GM13977 (cell line): Measurements from ENCODE around the gene UBL7.

Experiments used
- DNase-seq: peaks from one replicate; pipeline ENCODE4 v3.0.0; 2012; ENCODE audit warnings: low spot score
- in situ Hi-C: fragments of 300-500 bp; cut with MboI; formaldehyde crosslinking; loops from one replicate; pipeline ENCODE4 v1.12.0; 2022; ENCODE audit warnings: low sequenced_read_pairs, low pct_unique_long_range_greater_than_20kb, mixed read lengths, inconsistent platforms; ENCODE audit not compliant: unreplicated experiment
- TF ChIP-seq, protein P1 (sequence below): IDR thresholded peaks from 2 replicates; pipeline ENCODE4 v1.5.1; 2012; ENCODE audit warnings: mild to moderate bottlenecking, control low read depth; ENCODE audit not compliant: insufficient read depth; ENCODE audit errors: extremely low read depth, missing control alignments

Gene UBL7

GRCh38 chr15:74445816-74446763 is 14.9 kb downstream of the UBL7 start:
- DNase-seq: no peak
- TF ChIP-seq, protein P1, sequence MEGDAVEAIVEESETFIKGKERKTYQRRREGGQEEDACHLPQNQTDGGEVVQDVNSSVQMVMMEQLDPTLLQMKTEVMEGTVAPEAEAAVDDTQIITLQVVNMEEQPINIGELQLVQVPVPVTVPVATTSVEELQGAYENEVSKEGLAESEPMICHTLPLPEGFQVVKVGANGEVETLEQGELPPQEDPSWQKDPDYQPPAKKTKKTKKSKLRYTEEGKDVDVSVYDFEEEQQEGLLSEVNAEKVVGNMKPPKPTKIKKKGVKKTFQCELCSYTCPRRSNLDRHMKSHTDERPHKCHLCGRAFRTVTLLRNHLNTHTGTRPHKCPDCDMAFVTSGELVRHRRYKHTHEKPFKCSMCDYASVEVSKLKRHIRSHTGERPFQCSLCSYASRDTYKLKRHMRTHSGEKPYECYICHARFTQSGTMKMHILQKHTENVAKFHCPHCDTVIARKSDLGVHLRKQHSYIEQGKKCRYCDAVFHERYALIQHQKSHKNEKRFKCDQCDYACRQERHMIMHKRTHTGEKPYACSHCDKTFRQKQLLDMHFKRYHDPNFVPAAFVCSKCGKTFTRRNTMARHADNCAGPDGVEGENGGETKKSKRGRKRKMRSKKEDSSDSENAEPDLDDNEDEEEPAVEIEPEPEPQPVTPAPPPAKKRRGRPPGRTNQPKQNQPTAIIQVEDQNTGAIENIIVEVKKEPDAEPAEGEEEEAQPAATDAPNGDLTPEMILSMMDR: no peak
- in situ Hi-C loops: no loop called here

DNA sequence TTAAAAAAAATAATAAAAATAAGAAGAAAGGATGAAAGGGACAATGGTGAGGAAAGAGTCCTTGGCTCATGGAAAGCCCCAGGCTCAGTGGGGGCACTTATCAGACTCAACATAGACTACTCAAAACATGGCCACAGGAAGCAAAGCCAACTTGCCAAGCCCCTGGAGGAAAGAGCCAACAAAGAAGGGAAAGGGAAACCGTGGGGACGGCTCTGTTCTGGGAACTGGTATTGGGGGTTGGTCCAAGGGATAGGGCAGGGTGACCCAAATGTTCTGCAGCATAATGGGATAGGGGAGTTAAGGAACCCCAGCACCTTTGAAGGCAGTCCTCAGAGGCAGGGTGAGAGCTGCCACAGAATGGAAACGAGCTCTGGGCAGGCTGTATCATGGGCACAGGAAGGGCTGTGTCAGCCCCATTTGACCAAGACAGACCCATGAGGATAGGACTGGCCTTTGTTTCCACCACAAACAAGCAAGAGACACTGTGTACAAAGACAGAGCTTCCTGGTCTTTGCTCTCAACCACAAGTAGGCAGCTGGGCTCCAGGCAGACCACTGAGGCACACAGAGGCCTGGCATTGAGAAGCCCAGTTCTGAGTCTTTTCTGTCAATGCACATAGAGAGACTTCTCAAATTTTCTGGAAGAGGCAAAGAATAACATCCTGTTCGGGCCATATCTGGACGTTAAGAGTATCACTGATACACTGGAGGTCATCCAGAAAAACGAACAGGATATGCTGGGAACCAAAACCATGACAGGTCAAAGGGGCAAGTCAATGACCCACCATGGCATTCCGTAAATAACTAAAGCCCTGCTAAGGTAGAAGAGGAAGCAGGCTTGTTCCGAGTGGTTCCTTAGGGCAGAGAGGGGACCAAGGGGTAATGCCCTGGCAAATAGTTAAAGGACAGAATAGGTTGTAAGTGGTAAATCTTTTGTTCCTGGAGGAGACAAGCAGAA is 16.6 kb downstream of the UBL7 start:
- DNase-seq: no peak
- TF ChIP-seq, protein P1: no peak
- in situ Hi-C loops: loop anchor here (5.0 kb wide), 1 partner anchor 67 kb away; no protein-coding TSS in a partner anchor

- no peak for DNase-seq
- TF ChIP-seq, protein P1: no peak
- in situ Hi-C loops: loop anchor here (5.0 kb wide), 1 partner anchor 66 kb away; no protein-coding TSS in a partner anchor
These were observed 17.7 kb downstream of the UBL7 start for GRCh38 chr15:74443100-74443909.

DNA sequence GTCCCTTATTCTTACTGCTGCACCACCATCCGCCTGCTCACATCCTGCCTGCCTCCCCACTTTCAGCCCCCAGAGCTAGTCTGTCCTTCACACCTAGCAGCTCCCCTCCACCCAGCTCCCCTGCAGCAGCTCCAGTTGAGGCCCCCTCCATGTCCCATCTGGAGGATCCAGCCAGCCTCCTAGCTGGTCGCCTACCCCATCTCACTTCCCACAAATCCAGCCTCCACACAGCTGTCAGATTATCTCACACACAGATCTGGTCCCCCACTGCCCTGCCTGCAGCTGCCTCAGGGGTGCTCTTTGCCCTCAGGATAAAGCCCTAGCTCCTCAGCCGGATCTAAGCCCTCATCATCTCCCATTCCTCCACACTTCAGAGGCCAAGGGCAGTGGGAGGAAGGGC is 18.4 kb downstream of the UBL7 start:
- no peak for DNase-seq
- TF ChIP-seq, protein P1: no peak
- in situ Hi-C loops: loop anchor here (5.0 kb wide), 1 partner anchor 65 kb away; no protein-coding TSS in a partner anchor

GRCh38 chr15:74442063-74442462 is 18.9 kb downstream of the UBL7 start:
- TF ChIP-seq, protein P1: no peak
- no peak for DNase-seq
- in situ Hi-C loops: loop anchor here (5.0 kb wide), 1 partner anchor 65 kb away; no protein-coding TSS in a partner anchor
